Adipose tissue (tissue), 3 donors: ENCODE results near the gene NOL8. TPM values are rescaled to one million over a fixed set of nuclear protein-coding genes. Genes with fewer than 3 reads are reported as not detected.

Experiments
- H3K27ac ChIP-seq: one replicate; pipeline ENCODE4 v1.5.1; 2013; ENCODE audit warnings: low read depth, low read length
- WGBS, 3 donors: extraction: QIAGEN DNeasy Blood & Tissue Kit; methylation state at CpG; one replicate each; pipeline ENCODE4 v1.1.7; 2013; 5-methylcytosine and 5-hydroxymethylcytosine counted together
- polyA plus RNA-seq, 3 donors: library from polyadenylated mRNA; stranded (reverse); fragments of 200-250 nt; gene quantifications; one replicate each; pipeline ENCODE4 v1.2.3, GENCODE V29; 2013
- donor health status: healthy with polysubstance abuse.
- donor health status: Bipolar disorder and iron deficiency.
- donor health status: healthy.

The NOL8 gene
- polyA plus RNA-seq, 3 donors, result 8.6 to 14.3 (median 11.5) TPM

DNA sequence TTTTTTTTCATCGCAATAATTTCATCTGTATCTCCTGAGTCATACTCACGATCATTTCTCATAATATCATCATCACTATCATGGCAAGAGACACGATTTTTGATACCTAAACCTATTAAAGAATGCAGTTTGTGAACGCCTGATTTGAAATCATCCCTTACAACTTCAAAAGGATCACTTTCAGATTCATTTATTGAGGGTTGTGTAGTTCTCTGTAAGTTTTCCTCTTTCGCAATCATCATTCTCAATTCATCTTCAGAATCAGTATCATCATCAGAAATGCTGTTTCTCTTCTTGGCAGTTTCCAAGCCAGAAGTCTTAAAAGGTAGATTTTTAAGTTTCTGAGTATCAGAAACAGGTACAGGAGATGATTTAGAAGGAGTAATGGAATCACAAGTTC, 9.7 kb downstream of the NOL8 start:
- 89 to 94% (median 89%) methylated on average over 5 of the region's 5 CpGs for WGBS, 3 donors
- no peak overlapping the region for H3K27ac ChIP-seq

DNA sequence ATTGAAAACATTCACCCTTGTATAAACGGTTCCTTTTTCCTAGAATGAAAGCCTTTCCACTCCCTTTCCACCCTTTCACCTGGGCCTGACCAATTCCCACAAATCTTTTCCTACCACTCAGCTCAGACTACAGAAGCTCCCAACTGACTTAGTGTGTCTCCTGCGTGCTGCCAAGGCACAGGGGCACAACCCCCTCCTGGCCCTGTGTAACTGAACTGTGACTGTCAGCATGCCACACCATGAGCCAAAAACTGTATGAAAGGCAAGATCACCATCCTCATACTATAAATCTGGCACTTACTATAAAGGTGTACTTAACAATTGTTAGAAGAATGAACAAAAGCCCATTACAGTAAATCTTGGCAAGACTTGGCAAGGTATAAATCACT, 11.5 kb downstream of the NOL8 start:
- 59 to 89% (median 70%) methylated on average over 2 of the region's 2 CpGs for WGBS, 3 donors
- H3K27ac ChIP-seq, result no peak overlapping the region

DNA sequence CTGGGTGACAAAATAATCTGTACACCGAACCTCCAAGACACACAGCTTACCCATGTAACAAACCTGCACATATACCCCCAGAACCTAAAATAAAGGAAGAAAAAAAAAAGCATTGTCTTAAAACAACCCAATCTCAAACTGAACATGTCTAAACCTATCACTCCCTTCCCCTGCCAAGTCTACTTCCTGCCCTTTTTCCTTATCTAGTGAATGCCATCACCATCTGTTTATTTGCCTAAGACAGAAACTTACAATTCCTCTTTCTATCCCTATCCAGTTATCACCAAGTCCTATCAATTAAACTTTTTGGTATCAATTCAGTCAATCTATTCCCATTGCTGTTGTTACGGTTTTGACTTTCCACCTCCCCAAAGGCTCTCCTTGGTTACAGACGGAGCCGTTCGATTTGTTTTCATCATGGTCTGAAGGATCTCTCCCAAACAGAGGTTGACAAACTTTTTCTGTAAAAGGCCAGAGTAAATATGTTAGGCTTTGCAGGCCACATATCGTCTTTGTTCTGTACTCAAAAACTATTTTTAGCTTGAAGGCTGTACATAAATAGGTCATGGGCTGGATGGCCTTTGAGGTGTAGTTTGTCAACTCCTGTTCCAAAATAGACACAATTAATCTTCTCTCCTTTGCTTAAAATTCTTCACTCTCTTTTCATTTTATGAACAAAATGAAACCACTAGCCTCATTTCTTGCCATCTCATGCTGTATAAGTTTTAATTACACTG, 12.1 kb downstream of the NOL8 start:
- 59 to 72% (median 65%) methylated on average over 6 of the region's 6 CpGs for WGBS, 3 donors
- no peak overlapping the region for H3K27ac ChIP-seq

- 88 to 94% (median 89%) methylated on average over 3 of the region's 3 CpGs for WGBS, 3 donors
- no peak overlapping the region for H3K27ac ChIP-seq
These were observed 14.6 kb downstream of the NOL8 start for GRCh38 chr9:92310562-92310961.

- no peak overlapping the region for H3K27ac ChIP-seq
These were observed 16.3 kb downstream of the NOL8 start for GRCh38 chr9:92308893-92309292.

DNA sequence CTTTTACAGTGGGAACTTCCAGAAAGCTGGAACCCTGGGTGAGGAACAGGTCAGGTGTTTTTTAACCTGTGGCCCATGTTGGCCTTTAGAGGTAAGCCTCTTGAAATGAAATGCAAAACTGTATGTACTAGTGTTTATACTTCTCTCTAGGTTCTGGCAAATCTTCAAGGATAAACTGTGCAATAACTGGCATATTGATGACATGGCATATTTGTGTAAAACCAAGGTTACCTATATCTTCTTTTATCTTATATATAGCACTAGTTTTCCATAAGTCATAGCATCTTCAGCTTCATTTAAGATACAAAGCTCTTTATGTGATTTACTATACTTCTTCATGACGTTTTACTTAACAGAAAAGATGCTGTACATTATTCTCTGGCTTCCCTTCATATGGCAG, 24.2 kb downstream of the NOL8 start:
- no peak overlapping the region for H3K27ac ChIP-seq
- 61 to 68% (median 67%) methylated on average over 1 of the region's 1 CpG for WGBS, 3 donors

GRCh38 chr9:92299116-92299515, 26.0 kb downstream of the NOL8 start:
- H3K27ac ChIP-seq, result no peak overlapping the region
- WGBS, 3 donors, result 76 to 91% (median 78%) methylated on average over 1 of the region's 1 CpG

GRCh38 chr9:92298036-92298435, 27.1 kb downstream of the NOL8 start:
- 87 to 94% (median 89%) methylated on average over 3 of the region's 3 CpGs for WGBS, 3 donors

DNA sequence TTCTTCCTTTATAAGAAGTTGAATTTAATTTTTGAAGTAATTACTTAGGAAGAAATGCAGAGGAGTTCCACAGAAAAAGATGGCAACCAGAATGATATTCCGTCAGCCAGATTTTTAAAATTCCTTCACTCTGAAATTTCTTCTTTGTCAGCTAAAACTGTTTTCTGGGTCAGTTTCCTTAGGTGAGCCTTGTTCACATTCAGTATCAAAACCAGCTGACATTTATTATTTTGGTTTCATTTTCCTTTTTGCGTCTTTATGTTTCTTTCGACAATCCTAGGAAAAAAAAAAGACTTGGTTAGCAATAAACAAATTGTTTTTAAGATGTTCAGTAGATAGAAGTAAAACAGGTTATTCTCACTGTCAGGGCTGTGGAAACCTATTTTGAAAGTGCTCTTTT, 27.5 kb downstream of the NOL8 start:
- no peak overlapping the region for H3K27ac ChIP-seq
- WGBS, 3 donors, result 81 to 94% (median 83%) methylated on average over 3 of the region's 3 CpGs

More at GRCh38 chr9:92298036-92298435, 27.1 kb downstream of the NOL8 start:
- no peak overlapping the region for H3K27ac ChIP-seq

- 39 to 73% (median 51%) methylated on average over 4 of the region's 4 CpGs for WGBS, 3 donors
These were observed 29.3 kb downstream of the NOL8 start for GRCh38 chr9:92295827-92296258.

DNA sequence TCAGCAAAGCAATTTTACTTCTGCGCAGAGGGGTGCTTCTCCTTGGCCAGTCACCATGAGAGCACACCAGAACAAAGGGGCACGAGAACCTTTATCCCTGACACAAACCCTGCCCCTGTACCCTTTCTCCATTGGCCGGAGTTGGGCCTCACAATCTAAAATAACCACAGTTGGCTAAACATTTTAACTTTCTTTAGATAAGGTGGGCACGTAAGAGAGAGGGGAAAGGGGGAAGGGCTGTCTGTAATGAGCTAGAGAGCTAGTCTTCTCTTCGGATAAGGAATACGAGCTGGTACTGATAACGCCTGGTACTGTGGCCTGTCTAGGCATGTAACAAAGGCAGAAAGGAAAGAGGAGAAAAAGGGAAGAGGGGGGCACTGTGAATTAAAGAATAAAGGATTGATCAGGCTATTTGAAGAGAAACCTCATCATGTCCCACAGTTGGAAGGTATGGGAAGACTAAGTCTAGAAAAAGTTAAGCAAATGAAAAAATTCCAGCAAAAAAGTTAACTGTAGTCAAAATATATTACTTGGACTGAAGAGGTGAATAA, 29.8 kb downstream of the NOL8 start:
- H3K27ac ChIP-seq, result no peak overlapping the region
- WGBS, 3 donors, result 50 to 83% (median 82%) methylated on average over 7 of the region's 7 CpGs

More at GRCh38 chr9:92295827-92296258, 29.3 kb downstream of the NOL8 start:
- H3K27ac ChIP-seq, result no peak overlapping the region

GRCh38 chr9:92294297-92294676, 30.9 kb downstream of the NOL8 start:
- H3K27ac ChIP-seq, result no peak overlapping the region
- WGBS, 3 donors, result 11 to 24% (median 14%) methylated on average over 13 of the region's 13 CpGs

GRCh38 chr9:92293452-92294296, 31.5 kb downstream of the NOL8 start, which contains the start of gene IARS1:
TSS of gene IARS1 (minus strand) at chr9:92293697. CDS start at chr9:92289419, 4,278 bp downstream.
- H3K27ac ChIP-seq, result peak within 1 kb of the TSS; percentile 74
- 0 to 1% (median 0%) methylated on average over 63 of the region's 63 CpGs for WGBS, 3 donors

- H3K27ac ChIP-seq, result no peak overlapping the region
- 1 to 2% (median 1%) methylated on average over 5 of the region's 5 CpGs for WGBS, 3 donors
These were observed 32.1 kb downstream of the NOL8 start for GRCh38 chr9:92293075-92293354.

DNA sequence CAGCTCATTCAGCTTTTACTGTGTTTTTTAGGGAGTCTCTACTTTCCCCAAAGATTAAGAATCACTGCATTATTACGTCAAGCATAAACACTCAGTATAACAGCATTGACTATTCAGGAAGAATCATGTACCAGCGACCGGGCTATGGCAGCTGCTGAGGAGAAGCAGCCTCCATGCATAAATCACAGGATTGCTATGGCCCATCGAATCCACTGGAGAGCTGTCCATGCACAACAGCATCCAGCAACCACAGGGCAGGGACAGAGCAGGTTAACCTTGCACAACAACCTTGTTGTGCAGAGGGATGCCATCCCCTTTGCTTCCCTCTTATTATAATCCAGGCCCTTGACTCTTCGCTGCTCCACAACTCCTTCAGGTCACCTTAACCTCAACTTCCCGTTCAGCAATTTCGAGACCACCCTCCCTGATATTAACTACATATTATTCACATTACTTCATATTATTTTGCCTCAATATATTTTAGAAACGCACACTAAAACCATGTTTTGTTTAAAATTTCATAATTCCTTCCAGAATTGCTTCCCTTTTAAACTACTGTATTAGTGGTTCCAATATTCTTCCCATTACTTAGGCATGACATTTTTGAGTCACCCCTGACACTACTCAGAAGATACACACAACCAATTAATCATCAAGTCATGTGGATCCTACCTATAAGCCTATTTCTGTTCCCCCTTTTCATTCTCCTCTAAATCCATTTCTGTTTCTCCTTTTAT, 32.6 kb downstream of the NOL8 start:
- 40 to 47% (median 41%) methylated on average over 8 of the region's 8 CpGs for WGBS, 3 donors
- H3K27ac ChIP-seq, result no peak overlapping the region

DNA sequence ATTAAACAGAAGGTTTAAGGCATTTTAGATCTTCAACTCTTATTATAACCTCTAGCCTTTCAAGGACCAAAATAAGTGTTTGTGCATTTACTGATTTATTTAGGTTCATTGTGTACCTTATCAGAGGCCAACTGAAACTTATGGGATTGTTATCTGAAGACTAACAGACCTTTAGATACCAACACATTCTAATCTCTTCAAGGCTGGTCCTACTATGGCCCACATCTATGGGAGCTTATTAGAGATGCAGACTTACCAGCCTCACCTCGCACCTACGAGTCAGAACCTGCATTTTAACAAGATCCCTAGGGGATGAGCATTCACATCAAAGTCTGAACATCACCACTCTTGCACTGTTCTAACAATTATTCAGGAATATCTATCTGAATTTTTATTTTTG, 33.6 kb downstream of the NOL8 start:
- no peak overlapping the region for H3K27ac ChIP-seq
- 69 to 89% (median 78%) methylated on average over 2 of the region's 2 CpGs for WGBS, 3 donors

DNA sequence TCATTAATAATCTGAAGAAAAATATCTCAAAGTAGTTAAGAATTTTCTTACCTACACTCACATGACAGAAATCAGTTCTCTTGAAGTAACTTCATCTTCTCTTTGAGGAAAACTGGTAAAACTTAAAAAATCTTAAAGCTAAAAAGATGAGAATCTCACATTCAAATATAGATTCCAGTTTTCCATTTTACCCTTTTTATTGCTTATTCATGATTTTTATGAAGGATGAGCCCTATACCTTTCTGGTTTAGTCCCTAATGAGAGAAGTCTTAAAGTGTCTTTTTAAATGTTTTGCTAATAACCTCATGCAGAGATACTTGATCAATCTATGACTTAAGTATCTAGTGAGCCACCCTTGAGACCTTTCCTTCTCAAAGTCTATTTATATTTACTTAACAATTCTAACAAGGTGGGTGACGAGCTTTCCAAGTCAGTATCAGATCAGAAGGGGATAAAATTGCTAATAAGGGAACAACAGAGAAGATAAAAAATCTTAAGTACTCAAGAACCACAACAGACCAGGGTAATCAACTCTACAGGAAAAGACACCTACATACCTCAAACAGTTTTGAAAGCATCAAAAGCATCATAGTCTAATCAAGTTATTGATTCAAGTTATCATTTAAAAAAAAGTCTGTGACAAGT, 34.2 kb downstream of the NOL8 start:
- no peak overlapping the region for H3K27ac ChIP-seq
- WGBS, 3 donors, result 53 to 90% (median 84%) methylated on average over 1 of the region's 1 CpG

- WGBS, 3 donors, result 86 to 96% (median 95%) methylated on average over 5 of the region's 5 CpGs
- H3K27ac ChIP-seq, result no peak overlapping the region
These were observed 35.3 kb downstream of the NOL8 start for GRCh38 chr9:92289708-92290390.
